Activated CD4-positive, CD25-positive, alpha-beta regulatory T cell treated with anti-CD3 and anti-CD28 coated beads, Interleukin-2, amount 50 U/mL, for 24 hours (primary cell): Measurements from ENCODE around the gene CMA1.

Source experiments
- ATAC-seq, 2 donors: fragments of 150-1000 bp; cut with Tn5 transposase; one replicate each; pipeline ENCODE4 v1.10.0; 2021; ENCODE audit warnings: mild to moderate bottlenecking in 1 of 2, moderate library complexity in 1 of 2

CMA1 gene

DNA sequence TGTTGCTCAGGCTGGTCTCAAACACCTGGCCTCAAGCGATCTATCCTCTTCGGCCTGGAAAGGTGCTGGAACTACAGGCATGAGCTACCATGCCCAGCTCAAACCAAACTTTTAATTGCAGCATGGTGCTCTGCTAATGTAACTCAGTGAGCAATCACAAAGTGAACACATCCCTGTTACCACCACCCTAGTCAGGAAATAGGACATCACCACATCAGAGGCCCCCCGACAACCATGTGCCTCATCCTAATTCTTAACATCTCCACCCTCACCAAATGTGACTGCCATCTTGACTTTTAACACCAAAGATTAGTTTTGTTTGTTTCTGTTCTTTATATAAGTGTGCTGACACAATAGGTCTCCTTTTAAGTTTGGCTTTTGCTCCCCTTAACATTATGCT lies 42.7 kb downstream of the CMA1 start:
- no peak for ATAC-seq

DNA sequence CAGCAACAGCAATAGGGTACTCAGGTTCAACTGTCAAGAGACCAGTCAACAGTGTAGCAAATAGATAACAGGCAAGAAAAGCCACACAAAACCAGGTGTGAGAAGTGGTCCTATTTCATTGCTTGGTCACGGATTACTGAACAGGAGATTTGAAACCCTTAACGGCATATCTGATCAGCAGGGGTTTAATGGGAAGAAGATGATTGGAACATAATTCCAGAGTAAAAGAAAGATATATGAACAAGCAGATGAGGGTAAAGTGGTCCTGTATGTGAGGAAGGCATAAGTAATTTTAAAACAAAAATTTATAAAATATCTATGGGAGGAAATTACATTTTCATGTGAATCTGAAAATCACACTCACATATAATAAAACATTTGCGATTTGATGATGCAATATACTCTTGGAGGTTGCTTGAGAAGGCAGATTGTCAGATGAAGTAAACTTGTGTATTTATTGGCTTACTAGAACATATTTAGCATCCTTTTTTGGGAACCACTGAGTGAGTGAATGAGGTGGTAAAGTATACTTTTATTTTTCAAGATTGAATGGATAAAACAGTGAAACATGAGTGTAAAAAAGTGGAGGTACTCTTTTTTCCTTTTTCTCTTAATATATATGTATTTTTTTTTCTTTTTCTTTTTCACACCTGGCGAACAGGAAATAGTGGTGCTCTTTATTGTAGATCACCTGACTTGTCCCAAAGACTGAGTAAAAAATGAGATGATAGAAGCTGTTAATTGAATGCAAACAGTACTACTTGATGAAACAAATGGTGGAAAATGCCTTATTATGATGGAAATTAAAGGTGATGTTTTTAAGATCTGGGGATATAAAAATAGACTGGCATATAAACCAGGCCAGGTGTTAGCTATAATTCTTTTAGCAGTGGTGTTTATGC lies 43.9 kb downstream of the CMA1 start:
- ATAC-seq, result no peak

DNA sequence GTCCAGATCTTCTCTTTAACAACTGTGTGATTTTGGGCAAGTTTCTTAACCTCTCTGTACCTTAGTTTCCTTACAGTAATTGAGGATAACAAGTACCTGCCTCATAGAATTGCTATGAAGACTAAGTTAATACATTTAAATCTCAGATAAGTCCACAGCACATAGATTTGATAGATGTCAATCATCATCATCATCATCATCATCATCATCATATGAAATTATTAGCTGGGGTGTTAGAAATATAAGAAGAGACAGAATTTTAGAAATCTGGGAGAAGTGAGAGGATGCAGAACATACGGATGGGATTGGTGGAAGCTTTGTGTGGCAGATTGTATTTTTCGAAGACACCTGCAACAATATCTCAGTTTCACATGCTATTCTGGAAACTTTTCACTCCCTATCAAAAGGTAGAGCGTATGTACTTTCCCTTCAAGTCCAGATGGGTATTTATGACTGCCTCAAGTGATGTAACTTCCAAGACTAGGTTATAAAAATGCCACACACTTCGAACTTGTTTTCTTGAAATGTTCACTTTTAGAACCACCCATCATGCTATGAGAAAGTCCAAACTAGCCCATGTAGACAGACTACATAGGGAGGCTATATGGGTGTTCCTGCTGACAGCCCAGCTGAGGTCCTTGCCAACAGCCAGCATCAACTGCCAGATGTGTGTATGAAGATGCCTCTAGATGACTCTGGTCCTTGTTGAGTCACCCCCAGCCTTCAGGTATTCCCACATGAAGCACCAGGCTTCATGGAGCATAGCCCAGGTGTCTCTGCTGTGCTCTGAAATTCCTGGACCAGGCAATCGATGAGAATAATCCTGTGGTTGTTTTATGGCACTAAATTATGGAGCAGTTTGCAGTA lies 44.8 kb downstream of the CMA1 start:
- ATAC-seq, result no peak

DNA sequence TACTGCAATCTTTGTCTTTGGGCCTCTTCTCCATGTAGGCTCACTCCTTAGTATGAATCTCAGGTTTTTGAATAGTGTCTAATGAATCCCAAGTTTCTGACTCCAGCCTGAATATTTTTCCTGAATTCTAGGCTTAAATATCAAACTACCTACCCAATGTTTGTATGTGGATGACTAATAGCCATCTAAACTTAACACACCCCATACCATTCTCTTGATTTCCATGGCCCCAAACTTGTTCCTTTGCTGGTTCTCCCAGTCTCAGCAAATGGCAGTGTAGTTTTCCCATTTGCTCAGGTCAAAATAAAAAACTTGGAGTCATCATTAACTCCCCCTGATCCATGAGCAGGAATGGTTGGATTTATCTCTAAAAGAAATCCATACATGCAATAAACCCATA lies 46.7 kb downstream of the CMA1 start:
- ATAC-seq, result no peak

DNA sequence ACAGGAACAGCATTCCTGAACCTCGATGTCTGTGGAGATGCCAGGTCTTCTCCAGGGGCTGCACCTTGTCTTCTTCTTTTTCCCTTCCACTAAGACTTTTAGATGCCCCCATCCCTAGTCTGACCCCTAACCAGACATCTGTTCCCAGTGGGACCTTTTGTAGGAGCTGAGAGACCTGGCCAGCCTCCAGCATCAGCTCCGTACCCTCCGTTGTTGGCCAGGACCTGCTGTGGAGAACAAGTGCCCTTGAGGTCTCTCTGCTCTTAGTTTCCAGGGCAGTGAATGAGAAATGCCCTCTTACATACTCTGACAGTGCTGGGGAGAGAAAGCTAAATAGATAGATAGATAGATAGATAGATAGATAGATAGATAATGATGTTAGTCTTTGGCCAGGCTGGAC lies 48.7 kb downstream of the CMA1 start:
- ATAC-seq, result no peak

DNA sequence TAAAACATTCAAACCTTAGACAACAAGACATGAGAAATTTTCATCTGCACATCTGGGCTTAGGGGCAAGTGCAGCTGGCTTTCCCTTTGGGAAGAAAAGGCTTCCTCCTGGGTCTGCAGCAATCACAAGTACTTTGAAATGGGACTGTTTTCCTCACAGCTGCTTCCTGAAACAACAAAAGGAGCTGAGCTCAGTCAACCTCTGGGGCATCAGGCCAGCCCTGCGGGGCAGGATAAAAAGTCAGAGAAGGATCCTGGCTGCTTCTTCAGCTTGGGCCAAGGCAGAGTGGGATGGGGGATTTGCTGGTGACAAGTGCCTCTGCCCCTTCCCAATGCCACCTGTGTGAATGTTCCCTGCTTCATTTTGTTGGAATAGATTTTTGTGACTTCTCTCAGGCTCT lies 49.3 kb downstream of the CMA1 start:
- ATAC-seq, result no peak

DNA sequence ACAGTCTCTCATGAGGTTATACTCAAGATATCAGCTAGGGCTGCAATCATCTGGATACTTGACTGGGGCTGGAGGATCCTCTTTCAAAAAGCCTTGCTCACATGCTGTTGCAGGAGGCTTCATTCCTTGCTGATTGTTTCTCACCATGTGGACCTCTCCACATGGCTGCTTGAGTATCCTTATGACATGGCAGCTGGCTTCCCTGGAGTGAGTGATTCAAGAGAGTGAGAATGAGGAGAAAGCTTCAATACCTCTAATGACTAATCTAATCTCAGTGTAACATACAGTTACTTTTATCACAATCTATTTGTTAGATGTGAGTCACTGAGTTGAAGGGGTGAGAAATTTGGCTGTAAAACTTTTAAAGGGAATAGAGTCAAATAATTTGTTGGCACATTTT lies 51.1 kb downstream of the CMA1 start:
- ATAC-seq, result peak; percentile 25 to 53
